NOMO-1 treated with DMSO at 0.1 percent for 48 hours (cell line): ENCODE data around the gene TXNDC11.
"Not testable (repeated sequence)": the region's sequence is repeated elsewhere in the genome, so short reads cannot be mapped to it uniquely, and the experiment has no call there.

Source experiments
- DNase-seq: peaks from one replicate; lab custom pipeline; 2025; ENCODE audit not compliant: unreplicated experiment; lab: John Stamatoyannopoulos, UW

The TXNDC11 gene, protein sequence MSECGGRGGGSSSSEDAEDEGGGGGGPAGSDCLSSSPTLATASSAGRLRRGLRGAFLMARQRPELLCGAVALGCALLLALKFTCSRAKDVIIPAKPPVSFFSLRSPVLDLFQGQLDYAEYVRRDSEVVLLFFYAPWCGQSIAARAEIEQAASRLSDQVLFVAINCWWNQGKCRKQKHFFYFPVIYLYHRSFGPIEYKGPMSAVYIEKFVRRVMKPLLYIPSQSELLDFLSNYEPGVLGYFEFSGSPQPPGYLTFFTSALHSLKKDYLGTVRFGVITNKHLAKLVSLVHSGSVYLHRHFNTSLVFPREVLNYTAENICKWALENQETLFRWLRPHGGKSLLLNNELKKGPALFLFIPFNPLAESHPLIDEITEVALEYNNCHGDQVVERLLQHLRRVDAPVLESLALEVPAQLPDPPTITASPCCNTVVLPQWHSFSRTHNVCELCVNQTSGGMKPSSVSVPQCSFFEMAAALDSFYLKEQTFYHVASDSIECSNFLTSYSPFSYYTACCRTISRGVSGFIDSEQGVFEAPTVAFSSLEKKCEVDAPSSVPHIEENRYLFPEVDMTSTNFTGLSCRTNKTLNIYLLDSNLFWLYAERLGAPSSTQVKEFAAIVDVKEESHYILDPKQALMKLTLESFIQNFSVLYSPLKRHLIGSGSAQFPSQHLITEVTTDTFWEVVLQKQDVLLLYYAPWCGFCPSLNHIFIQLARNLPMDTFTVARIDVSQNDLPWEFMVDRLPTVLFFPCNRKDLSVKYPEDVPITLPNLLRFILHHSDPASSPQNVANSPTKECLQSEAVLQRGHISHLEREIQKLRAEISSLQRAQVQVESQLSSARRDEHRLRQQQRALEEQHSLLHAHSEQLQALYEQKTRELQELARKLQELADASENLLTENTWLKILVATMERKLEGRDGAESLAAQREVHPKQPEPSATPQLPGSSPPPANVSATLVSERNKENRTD

DNA sequence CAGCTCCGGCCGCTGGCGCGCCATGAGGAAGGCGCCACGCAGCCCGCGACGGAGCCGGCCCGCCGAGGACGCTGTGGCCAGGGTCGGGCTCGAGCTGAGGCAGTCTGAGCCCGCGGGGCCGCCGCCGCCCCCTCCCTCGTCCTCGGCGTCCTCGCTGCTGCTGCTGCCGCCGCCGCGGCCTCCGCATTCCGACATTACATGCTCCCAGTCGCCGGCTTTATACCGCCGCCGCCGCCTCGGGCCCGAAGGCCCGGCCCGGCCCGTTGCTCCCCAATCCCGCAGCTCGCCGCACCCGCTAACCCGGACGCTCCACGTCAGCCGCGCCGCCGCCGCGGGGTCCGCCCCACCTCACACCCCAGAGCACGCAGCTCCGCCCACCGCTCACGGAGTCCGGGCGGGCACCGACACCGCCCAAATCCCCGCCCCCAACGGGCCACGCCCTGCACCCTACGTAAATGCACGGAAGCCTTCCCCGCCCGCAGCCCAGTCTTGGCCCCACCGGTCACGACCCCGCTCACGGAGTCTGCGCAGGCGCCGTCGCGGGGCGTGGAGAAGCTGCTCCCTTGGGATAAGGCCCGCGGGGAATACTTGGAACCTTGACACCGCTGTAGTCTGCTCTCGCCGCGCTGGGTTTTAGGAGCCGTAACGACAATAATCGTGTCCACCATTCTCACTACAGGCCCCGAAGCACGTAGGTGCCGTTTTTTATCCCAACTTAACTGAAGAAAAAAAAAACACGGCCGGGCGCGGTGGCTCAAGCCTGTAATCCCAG is at the start of gene TXNDC11:
TSS of gene TXNDC11 (minus strand) at position 322 of the 772 bp plus-strand sequence. CDS start at position 195, 127 bp downstream.
- DNase-seq: peak; percentile 91

DNA sequence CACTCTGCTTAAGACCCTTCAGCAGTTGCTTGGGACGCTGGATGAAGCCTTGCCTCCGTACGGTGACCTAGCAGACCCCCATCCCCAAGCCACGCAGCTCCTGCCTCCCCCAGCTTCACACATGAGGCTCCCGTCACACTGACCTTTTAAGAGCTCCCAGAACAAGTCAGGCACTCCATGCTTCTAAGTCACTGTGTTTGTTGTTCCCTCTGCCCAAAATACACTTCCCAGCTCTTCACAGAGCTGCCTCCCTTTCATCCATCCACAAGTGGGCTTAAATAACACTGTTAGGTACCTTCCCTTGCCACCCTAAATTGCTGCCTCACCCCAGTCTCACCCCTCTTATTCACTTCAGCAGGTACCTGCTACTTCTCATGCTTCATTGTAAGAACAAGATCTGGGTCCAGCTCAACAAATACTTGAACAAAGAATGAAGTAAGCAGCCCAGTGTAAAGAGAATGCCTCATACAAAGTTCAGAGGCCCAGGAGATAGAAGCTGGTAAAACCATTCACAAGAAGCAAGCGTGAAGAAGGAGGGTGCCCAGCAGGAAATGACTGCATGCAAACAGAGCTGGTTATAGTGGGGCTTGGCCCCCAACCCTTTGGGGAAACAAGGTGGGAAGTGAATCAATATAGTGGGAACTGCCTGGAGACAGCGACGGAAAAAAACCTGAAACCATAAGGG is 48.6 kb upstream of the TXNDC11 start:
- DNase-seq: no peak

DNA sequence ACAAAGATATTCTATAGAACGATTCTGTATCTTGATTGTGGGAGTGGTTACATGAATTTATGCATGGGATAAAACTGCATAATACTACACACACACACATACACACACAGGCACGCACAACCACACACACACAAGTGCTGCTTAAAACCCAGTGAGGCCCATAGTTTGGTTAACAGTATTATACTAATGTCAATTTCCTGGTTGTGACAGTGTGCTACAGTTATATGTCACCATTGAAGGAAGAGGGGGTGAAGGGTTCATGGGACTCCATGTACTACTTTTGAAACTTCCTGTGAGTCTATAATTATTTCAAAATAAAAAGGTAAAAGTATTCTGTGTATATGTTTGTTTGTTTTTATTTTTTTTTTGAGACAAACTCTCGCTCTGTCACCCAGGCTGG is 46.3 kb upstream of the TXNDC11 start:
- no peak for DNase-seq

DNA sequence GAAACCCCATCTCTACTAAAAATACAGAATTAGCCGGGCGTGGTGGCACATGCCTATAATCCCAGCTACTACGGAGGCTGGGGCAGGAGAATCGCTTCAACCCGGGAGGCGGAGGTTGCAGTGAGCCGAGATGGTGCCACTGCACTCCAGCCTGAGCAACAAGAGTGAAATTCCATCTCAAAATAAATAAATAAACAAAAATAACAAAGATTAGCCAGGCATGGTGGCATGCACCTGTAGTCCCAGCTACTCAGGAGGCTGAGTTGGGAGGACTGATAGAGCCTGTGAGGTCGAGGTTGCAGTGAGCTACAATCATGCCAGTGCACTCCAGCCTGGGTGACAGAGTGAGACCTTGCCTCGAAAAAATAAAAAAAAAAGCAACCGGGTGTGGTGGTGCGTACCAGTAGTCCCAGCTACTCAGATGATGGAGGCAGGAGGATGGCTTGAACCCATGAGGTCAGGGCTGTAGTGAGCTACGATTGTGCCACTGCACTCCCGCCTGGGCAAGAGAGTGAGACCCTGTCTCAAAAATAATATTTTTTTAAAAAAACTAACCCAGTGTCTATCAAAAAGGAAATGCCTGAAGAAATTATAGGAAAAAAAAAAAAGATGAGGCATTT is 42.4 kb upstream of the TXNDC11 start:
- not testable (repeated sequence) for DNase-seq

DNA sequence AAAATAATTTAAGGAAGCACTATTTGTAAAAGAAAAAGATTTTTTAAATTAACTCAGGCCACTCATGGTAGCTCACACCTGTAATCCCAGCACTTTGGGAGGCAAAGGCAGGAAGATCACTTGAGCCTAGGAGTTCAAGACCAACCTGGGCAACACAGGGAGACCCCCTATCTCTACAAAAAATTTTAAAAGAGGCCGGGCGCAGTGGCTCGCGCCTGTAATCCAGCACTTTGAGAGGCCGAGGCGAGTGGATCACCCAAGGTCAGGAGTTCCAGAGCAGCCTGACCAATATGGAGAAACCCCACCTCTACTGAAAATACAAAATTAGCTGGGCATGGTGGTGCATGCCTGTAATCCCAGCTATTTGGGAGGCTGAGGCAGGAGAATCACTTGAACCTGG is 41.7 kb upstream of the TXNDC11 start:
- not testable (repeated sequence) for DNase-seq

DNA sequence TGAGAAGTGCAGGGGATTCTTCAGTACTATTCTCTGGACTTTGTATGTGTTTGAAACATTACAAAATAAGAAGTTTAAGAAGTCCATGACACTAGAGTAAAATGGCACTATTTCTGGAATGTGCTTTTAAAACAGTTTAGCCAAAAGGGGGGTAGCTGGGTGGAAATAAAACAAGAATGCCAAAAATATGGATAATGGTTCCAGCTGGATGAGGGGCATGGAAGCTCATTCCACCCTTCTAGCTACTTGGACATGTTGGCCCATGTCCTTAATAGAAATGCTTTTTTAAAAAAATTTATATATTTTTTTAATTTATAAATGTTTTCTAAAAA is 41.3 kb upstream of the TXNDC11 start:
- DNase-seq: no peak

DNA sequence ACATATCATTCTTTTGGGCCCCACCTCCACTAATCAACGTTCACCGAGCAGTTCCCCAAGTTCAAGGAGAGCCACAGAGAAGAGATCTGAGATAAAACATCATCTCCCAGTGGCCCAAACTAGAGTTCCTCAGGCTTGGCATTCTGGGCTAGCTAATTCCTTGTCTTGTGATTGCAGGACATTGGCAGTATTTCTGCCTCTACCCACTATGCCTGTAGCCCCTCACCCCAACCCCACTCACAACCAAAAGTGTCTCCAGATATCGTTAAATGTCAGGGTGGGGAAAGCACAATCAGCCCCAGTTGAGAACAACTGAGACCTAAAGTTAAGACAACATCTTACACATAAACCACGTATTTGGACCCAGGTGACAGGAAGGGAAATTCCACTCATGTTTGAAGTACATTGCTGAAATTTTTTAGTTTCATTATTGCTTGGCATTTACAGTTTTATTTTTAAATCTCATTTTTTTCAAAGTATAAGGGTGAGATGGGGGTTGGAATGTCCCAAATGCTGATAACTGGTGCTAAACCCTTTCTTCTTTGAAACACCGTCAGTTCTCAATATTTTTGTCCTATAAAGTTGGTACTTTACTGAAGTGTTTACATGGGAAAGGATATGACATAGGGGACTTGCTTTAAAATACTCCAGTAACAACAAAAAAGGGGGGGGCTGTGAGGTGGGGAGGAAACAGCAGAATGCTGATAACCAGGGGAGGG is 40.8 kb upstream of the TXNDC11 start:
- peak; percentile 48 for DNase-seq

DNA sequence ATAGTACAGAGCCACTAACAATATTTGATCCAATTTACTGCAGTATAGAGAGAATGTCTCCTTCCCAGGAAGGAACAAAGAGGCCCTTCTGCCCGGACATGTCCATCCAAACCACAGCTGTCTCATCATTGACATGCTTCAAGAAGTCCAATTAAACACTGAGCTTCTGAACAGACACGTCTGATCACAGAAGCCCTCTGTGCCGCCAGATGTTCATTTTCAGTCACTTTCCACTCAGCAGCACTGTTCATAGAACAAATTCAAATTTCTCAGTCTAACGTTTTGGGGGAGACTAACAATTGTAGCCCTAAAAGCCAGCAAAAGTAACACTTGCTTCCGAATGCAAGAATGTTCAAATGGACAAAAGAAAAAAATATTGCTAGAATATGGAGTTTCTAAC is 39.1 kb upstream of the TXNDC11 start:
- no peak for DNase-seq

DNA sequence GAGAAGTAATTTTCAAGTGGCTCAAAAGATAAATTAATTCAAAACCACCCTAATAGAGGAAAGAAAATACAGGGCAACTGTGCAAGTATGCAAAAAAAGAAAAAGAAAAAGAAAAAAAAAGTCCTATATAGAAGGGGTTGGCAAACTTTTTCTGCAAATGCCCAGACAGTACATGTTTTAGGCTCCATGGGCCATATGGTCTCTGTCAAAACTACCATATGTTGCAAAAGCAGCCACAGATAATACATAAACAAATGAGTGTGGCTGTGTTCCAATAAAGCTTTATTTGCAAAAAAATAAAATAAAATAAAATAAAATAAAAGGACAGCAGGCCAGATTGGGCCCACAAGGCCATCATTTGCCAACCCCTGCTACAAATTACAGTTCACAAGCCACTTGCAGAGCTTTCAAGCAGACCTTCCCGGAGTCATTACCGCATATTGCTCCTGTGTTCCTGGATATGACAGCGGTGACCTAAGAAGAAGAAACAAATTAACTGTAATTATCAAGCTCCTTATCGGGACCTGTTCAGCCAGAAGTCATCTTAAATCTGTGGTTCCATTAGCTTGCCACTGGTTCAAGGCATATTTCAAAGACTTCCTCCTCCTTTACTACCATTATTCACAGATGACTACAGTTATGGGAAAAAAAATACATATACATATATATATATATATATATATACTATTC is 38.5 kb upstream of the TXNDC11 start:
- DNase-seq: peak; percentile 4

DNA sequence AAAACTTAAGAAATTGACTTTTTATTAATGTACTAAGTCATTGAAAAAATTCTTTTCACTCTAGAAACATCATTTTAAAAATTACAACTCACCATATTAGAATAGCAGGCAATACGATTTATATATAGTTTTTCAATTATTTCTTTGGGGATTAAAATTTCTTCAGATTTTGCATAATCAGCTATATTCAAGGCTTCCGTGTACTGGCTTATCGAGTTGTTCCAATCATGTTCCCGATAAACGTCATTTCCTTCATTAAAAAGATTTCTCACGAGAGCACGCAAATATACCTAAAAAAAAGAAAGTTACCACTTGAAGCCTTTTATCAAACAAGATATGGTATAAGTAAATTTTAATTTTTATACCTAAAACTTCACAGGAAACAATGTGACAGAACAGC is 36.4 kb upstream of the TXNDC11 start:
- no peak for DNase-seq

DNA sequence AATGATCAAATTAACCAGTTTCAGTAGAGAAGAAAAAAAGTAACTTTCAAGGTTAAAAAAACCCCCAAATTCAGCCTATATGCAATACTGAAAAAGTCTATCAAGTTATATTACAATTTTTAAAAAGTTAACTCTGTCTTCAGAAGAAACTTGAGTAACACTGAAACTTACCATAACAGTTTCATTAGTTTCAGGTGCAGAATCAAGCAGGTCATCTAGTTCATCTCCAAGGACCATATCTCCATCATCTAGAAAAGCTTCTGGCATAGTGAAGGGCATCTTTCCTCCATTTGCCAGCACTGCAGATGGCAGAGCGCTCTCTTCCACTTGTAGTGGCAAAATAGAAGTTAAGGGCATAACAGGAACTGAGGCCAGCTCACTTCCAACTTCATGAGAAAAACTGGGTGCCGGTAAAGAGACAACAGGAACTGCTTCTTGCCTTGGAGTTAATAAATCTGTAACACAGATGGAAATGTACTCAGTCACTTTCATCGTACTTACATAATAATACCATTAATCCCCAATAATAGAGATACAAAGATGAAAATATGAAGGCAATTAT is 31.5 kb upstream of the TXNDC11 start:
- DNase-seq: no peak

DNA sequence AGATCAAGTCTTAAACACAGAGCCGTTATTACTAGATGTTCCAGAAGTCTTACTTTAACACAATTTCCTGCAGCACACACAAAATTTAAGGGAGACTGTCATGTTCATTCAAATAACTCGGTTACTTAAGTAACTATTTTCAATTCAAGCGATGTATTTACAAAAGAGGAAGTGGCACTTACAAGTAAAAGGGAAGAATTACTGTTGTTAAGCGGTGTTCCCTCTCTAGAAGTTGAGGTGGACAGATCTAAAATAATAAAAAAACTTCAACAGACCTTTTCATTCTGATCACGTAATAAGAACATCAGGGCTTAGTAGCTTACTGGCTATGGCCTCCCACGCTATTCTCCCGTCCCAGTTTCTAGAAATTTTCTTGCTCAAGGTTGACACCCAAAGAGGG is 26.2 kb upstream of the TXNDC11 start:
- DNase-seq: peak; percentile 89

DNA sequence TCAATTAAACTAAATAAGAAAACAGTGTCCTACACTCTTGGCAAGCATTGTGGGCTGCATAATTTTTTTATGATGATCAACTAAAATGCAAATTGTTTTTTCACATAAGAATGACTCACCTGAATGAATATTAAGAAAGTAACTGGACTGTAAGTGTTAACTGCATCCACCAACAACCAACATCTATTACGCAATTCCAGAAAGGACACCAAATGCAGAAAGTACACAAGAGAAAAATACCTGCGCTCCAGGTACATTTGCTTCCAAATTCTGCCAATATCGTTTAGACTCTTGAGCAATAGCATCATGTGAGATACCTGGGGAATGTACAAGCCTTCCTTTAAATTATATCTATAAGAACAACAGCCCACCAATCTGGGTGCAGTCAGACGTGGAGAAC is 19.8 kb upstream of the TXNDC11 start:
- DNase-seq: no peak

DNA sequence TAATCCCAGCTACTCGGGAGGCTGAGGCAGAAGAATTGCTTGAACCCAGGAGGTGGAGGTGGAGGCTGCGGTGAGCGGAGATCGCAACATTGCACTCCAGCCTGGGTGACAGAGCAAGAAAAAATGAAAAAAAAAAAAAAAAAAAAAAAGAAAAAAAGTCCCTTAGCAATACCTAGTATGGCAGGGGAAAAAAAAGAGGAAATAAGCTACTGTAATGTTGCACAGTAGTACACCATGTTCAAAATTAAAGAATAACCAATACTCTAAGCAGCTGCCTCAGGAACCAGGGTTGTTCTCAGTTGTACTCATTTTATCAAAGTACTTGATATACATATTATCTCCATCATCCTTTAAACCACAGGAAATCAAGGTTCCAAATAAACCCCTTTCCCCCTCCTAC is 17.3 kb upstream of the TXNDC11 start:
- DNase-seq: peak; percentile 28

DNA sequence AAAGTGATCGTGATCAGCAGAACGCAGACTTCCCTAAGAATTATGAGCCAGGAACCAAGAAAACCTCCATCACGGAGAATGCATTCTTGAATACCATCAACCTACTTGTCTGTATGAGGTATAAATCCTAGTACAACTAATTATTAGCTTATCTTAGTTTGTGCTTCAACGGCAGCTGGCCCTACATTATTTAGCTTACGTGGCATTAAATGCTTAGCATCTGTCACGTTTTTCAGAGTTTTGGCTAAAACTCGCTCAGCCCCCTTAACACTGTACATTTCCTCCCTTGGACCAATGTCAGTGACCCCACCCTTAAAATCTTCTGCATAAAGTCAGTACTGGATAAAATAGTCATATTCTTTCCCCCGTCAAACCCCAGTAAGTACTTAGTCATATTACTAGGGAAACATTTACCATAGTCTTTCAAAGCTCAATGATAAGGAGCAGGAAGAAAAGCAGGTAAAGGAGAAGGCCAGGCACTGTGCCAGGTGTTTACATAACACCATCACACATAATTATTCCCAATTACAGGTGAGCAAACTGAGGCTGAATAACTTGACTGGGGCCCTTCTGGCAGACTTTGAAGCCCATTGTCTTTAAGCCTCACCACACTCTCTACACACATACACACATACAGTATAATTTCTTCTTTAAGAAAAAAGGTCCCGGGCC is 16.6 kb upstream of the TXNDC11 start:
- DNase-seq: no peak

DNA sequence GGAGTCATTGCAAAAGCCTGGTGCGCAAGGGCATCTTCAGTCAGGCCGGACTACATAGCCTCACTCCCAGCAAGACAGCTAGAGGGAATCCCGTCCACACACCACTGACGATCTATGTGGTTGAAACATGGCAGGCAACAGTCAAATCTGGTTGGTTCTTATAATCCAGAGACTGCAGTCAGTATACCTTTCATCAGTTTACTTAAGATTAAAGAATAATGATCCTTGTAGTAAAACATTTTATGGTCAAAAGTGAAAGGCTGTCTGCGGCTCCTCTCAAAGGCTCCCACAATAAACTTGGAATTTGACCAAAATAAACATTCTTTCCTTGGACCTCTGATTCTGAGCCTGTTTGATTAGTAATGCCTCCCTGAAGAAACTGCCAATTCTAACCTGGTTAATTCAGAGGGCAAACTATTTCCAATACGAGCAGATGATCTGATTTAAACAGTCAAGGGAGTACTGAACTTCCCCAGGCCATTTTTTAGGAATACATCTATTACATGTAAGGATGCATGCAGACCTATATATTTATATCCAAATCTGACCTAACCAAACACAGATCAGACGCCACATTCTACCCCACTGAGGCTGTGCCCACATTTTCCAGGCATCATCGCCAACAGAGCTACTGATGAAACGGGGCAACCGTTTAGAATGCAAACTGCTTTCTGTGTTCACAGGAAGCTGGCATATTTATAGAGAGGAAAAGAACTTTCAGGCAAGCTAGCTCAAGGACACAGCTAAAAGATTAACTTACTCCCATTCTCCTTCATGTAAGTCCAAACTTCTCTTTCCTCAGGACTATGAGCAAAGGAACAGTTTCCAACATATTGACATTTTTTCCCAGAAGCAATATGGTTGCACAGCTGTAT is 15.3 kb upstream of the TXNDC11 start:
- DNase-seq: no peak

DNA sequence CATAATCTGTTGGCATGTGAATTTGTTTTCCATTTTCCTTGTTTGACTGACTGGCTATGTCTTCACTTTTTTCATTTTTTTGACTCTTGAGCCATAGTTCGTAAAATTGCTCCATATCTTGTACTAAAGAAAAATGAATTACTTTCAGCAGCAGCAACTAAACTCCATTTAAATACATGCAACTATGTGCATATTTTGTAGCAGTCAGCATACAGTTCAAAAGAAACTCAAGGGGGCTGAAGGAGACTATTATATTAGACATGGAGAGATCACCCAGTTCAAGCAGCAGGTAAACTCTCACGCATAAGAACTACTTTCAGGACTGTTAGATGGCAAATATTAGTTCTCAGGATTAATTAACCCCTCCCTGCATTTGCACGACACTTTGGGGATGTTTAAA is 13.6 kb upstream of the TXNDC11 start:
- DNase-seq: no peak
